Chondrocyte (in vitro differentiated cells): ENCODE results near the gene SLC30A4. TPM values are rescaled to one million over a fixed set of nuclear protein-coding genes. Genes with fewer than 3 reads are reported as not detected.

Experiments used
- DNase-seq: peaks from one replicate; pipeline ENCODE4 v3.0.0; 2021; ENCODE audit warnings: mixed read lengths, low spot score
- H3K27ac Mint-ChIP-seq: one replicate; pipeline ENCODE4 v1.8.0; 2021; ENCODE audit warnings: mild to moderate bottlenecking, moderate library complexity, mixed read lengths; ENCODE audit not compliant: unreplicated experiment
- H3K27me3 Mint-ChIP-seq: 2 replicates; pipeline ENCODE4 v1.8.0; 2021; ENCODE audit warnings: low read depth, mixed read lengths
- H3K36me3 Mint-ChIP-seq: 2 replicates; pipeline ENCODE4 v1.8.0; 2021; ENCODE audit warnings: low read depth, mixed read lengths
- H3K4me1 Mint-ChIP-seq: 2 replicates; pipeline ENCODE4 v1.8.0; 2021; ENCODE audit warnings: low read depth, mild to moderate bottlenecking, mixed read lengths
- H3K4me3 Mint-ChIP-seq: one replicate; pipeline ENCODE4 v1.8.0; 2021; ENCODE audit warnings: mild to moderate bottlenecking, moderate library complexity, mixed read lengths; ENCODE audit not compliant: unreplicated experiment
- H3K9me3 Mint-ChIP-seq: 2 replicates; pipeline ENCODE4 v1.8.0; 2021; ENCODE audit warnings: low read depth, mixed read lengths
- total RNA-seq: library from RNA; stranded (reverse); gene quantifications from 3 replicates; pipeline ENCODE4 v1.2.1, GENCODE V29; 2021
- TF ChIP-seq, protein P1 (sequence below): fragments of 200-600 bp; sonication (generic); IDR thresholded peaks from 2 replicates; pipeline ENCODE4 v1.5.0; 2021; ENCODE audit warnings: antibody characterized with exemption, mild to moderate bottlenecking, moderate library complexity

SLC30A4 gene
- total RNA-seq, 1 donor from 2014 or later = 17.1 TPM

DNA sequence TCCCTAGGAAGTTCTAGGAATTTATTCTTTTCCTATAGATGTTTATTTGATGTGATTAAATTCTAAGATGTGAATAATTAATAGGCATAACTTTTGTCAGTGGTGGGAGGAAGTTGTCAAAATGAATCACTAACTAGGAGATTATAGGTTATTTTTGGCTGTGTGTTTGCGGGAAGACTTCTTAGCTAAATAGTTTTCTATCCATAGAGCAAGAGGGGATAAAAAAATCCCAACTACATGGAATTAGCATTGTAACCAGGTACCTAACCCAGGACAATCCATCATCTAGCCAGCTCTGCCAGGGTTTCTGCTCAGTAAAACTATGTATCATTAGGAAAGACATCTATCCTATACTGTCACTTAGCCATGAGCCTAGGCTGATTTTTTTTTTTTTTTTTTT is 23.9 kb downstream of the SLC30A4 start:
- no peak for DNase-seq
- Mint-ChIP-seq H3K9me3 (peaks cover 3% of the 10 kb centered on the region), H3K36me3 (peaks cover 3% of the 10 kb centered on the region), H3K4me1 (peaks cover 22% of the 10 kb centered on the region), H3K27ac (peak overlapping the region; percentile 78), H3K4me3 (no peak overlapping the region), H3K27me3 (no peaks in the 10 kb centered on the region)
- TF ChIP-seq, protein P1, sequence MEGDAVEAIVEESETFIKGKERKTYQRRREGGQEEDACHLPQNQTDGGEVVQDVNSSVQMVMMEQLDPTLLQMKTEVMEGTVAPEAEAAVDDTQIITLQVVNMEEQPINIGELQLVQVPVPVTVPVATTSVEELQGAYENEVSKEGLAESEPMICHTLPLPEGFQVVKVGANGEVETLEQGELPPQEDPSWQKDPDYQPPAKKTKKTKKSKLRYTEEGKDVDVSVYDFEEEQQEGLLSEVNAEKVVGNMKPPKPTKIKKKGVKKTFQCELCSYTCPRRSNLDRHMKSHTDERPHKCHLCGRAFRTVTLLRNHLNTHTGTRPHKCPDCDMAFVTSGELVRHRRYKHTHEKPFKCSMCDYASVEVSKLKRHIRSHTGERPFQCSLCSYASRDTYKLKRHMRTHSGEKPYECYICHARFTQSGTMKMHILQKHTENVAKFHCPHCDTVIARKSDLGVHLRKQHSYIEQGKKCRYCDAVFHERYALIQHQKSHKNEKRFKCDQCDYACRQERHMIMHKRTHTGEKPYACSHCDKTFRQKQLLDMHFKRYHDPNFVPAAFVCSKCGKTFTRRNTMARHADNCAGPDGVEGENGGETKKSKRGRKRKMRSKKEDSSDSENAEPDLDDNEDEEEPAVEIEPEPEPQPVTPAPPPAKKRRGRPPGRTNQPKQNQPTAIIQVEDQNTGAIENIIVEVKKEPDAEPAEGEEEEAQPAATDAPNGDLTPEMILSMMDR = no peak

DNA sequence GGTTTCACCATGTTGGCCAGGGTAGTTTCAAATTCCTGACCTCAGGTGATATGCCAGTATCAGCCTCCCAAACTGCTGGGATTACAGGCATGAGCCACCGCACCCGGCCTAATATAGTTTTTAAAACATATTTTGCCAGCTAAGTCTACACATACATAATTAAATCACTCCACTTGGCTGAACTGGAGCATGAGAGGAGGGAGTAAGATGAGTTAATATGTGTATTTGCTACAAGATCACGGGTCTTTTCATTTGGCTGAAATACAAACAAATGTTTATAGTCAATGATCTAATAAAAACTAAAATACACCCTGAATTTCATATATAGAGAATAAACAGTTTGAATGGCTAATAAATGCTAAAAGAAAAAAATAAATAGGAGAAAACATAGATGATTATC is 25.3 kb downstream of the SLC30A4 start:
- Mint-ChIP-seq H3K4me1 (peaks cover 22% of the 10 kb centered on the region), H3K4me3 (no peak overlapping the region), H3K27ac (no peak overlapping the region), H3K27me3 (no peaks in the 10 kb centered on the region), H3K9me3 (peaks cover 3% of the 10 kb centered on the region), H3K36me3 (peaks cover 1% of the 10 kb centered on the region)
- TF ChIP-seq, protein P1 = no peak
- DNase-seq = no peak

DNA sequence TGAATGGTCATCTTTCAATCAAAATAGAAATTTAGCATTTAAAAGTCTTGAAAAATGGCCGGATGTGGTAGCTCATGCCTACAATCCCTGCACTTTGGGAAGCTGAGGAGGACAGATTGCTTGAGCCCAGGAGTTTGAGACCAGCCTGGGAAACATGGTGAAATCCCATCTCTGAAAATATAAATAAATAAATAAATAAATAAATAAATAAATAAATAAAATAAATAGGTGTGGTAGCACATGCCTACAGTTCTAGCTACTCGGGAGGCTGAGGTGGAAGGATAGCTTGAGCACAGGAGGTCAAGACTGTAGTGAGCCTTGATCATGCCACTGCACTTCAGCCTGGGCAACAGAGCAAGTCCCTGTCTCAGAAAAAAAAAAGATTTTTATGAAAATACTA is 25.9 kb downstream of the SLC30A4 start:
- peaks cover 1% of the 10 kb centered on the region for H3K36me3 Mint-ChIP-seq
- peaks cover 22% of the 10 kb centered on the region for H3K4me1 Mint-ChIP-seq
- DNase-seq = no peak
- no peak overlapping the region for H3K27ac Mint-ChIP-seq
- no peaks in the 10 kb centered on the region for H3K27me3 Mint-ChIP-seq
- peaks cover 3% of the 10 kb centered on the region for H3K9me3 Mint-ChIP-seq
- TF ChIP-seq, protein P1 = no peak
- H3K4me3 Mint-ChIP-seq = no peak overlapping the region

DNA sequence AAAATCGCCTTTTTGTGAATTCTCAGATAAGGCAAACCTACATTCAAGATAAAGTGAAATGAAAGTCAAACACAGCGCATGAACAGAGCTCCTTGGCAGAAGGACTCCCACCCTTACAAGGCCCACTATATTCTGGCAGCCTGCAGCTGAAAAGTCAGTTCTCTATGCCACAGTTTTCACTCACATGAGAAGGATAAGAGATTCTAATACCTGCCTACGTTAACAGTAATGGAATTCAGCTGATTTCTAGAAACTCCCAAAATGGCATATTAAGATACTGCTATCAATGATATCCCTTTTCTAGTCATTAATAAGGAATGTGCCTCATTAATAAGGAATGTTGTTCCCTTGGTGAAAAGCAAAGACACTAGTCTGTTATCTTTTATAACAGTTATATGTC is 27.0 kb downstream of the SLC30A4 start:
- Mint-ChIP-seq H3K9me3 (peaks cover 3% of the 10 kb centered on the region), H3K27ac (peak overlapping the region; percentile 1), H3K27me3 (no peaks in the 10 kb centered on the region), H3K36me3 (peaks cover 1% of the 10 kb centered on the region), H3K4me3 (no peak overlapping the region), H3K4me1 (peaks cover 22% of the 10 kb centered on the region)
- TF ChIP-seq, protein P1 = no peak
- no peak for DNase-seq

DNA sequence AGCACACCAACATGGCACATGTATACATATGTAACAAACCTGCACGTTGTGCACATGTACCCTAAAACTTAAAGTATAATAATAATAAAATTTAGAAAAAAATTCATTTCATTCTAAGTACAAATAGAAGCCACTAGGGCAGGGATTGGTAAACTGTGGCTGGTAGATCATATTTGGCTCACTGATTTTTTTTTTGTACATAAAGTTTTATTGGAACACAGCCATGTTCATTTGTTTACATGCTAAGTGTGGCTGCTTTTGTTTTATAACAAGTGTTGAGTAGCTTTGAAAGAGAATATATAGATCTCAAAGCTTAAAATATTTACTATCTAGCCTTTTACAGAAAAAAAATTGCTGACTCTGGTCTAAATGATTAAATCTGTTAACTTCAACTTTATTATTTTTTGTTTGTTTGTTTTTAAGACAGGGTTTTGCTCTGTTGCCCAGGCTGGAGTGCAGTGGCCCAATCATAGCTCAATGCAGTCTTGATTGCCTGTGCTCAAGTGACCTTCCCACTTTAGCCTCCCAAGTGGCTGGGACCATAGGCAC is 32.8 kb downstream of the SLC30A4 start:
- DNase-seq = no peak
- no peaks in the 10 kb centered on the region for H3K27me3 Mint-ChIP-seq
- no peaks in the 10 kb centered on the region for H3K4me1 Mint-ChIP-seq
- TF ChIP-seq, protein P1 = no peak
- H3K27ac Mint-ChIP-seq = no peak overlapping the region
- no peaks in the 10 kb centered on the region for H3K9me3 Mint-ChIP-seq
- no peak overlapping the region for H3K4me3 Mint-ChIP-seq
- H3K36me3 Mint-ChIP-seq = peaks cover 8% of the 10 kb centered on the region
